HAP-1 (cell line): ENCODE measurements around the gene DPH2.

Source experiments
- DNase-seq, 2 experiments: peaks; one replicate each; pipeline ENCODE4 v3.0.0-alpha.2; 2016 to 2020; ENCODE audit warnings: low spot score in 2 of 2
- H3K27me3 ChIP-seq: fragments of 250-450 bp; sonication (Bioruptor Pico); 2 replicates; pipeline ENCODE4 v1.5.1; 2020; ENCODE audit warnings: low read depth, mild to moderate bottlenecking, moderate library complexity
- H3K36me3 ChIP-seq: fragments of 250-450 bp; sonication (Bioruptor Pico); replicated peaks from 2 replicates; pipeline ENCODE4 v1.5.1; 2020; ENCODE audit warnings: mild to moderate bottlenecking
- H3K4me1 ChIP-seq: fragments of 250-450 bp; sonication (Bioruptor Pico); 2 replicates; pipeline ENCODE4 v1.5.1; 2020; ENCODE audit warnings: mild to moderate bottlenecking
- H3K4me3 ChIP-seq: fragments of 250-450 bp; sonication (Bioruptor Pico); 2 replicates; pipeline ENCODE4 v1.5.1; 2020; ENCODE audit warnings: mild to moderate bottlenecking, moderate library complexity
- H3K9me3 ChIP-seq: fragments of 250-450 bp; sonication (Bioruptor Pico); 2 replicates; pipeline ENCODE4 v1.5.1; 2020; ENCODE audit warnings: mild to moderate bottlenecking, moderate library complexity
- in situ Hi-C: fragments of 300-500 bp; cut with MboI; formaldehyde crosslinking; loops from 3 replicates; pipeline ENCODE4 v1.14.3; 2020; ENCODE audit warnings: low sequenced_read_pairs, inconsistent platforms, mixed read lengths

DPH2 gene

DNA sequence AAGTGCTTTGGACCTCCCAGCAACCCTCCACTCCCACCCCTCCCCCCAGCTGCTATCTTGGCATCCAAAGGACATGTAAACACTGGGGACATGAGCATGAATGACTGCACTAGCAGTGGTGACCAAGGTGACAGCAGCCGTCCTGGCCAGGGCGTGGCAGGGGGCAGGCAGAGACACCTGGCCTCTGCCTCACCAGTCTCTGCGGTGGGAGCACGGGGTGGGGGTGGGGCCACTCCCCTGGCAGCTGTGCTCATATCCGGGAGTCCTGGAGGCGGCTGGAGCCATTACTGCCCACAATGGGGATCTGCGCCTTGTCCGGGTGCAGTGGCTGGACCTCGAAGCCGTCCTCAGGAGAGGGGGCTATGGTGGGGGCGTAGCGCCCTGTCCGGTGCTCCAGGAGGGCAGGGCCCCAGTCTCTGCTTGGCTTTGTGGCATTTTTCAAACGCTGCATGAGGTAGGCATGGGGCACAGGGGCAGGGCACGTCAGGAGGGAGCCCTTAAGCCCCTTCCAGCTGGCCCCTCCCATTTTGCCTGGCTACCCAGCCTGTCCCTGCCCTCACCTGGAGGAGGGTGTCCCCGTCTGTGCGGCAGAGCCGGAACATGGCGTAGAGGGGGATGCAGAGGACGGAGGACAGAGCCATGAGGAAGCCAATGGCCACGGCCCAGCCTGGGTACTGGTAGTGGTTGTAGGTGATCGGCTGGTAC lies 27.6 kb downstream of the DPH2 start:
- H3K9me3 ChIP-seq: no peaks in the 10 kb centered on the region
- H3K36me3 ChIP-seq: peaks cover 5% of the 10 kb centered on the region; the same call in 1 of the 2 replicates
- H3K27me3 ChIP-seq: no peaks in the 10 kb centered on the region
- H3K4me3 ChIP-seq: no peak overlapping the region
- in situ Hi-C loops: no loop called here
- DNase-seq: no peak
- H3K4me1 ChIP-seq: peaks cover 3% of the 10 kb centered on the region; the same call in 1 of the 2 replicates

DNA sequence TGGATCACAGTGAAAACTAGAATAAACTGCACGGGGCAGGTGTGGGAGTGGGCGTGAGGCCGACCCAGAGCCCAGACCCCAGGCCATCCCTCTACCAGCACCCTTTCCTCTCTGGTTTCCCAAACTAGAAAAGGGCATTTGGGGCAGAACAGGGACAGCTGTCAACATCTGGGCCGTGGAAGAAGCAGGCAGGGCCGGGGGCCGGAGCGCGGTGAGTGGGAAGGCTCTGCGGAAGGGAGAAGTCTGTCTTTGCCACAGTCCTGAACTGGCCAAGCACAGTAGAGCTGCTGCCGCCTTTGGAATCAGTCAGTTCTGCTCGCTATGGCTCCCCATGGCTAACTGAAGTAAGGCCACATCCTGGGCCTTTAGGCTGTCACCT lies 28.2 kb downstream of the DPH2 start:
- H3K36me3 ChIP-seq: peaks cover 5% of the 10 kb centered on the region; the same call in 1 of the 2 replicates
- DNase-seq: no peak
- peaks cover 3% of the 10 kb centered on the region; the same call in 1 of the 2 replicates for H3K4me1 ChIP-seq
- H3K4me3 ChIP-seq: no peak overlapping the region
- in situ Hi-C loops: no loop called here
- H3K27me3 ChIP-seq: no peaks in the 10 kb centered on the region
- H3K9me3 ChIP-seq: no peaks in the 10 kb centered on the region

DNA sequence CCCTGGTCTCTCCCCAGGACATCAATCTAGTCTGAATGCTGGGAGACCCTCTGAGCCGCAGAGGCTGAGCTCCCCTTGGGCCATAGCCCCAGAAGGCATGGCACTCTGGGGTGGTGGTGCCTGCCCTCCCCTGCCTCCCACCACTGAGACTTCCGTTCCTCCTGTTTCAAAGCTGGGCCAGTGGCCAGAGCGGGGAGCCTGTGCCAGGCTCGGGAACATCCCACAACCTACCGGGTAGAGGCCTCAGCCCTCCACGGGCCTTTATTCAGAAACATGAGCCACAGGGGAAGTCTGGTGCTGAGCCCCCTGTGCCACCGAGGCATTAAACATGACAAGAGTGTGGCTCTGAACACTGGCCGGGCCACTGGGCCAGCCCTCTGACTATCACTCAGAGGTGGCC lies 29.6 kb downstream of the DPH2 start:
- Histone ChIP-seq H3K27me3 (no peaks in the 10 kb centered on the region), H3K4me3 (no peak overlapping the region), H3K4me1 (peaks cover 3% of the 10 kb centered on the region; the same call in 1 of the 2 replicates), H3K36me3 (peaks cover 5% of the 10 kb centered on the region; the same call in 1 of the 2 replicates), H3K9me3 (no peaks in the 10 kb centered on the region)
- in situ Hi-C loops: no loop called here
- no peak for DNase-seq

DNA sequence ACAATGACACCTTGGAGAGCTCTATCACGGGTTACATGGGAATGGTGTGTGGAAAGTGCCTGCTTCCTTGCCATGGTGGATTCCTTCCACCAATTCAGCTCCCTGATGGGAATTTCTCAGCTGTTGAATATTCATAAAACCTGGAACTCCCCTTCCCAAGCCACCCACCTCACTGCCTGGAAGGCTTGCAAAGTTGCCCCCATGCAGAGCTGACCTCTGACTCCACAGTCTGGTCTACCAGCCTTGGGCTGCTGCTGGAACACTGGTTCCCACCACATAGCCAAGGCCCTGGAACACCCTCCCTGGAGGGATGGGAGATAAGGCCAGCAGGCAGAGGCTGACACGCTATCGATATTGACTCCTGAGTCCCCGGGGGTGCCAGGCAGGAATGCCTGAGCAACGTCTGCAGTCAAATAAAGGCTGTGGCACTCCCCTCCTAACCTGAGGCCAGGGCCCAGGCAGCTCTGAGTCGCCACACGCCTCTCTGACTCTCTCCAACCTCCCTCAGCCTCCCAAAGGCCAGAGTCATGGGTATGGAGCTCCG lies 30.4 kb downstream of the DPH2 start:
- DNase-seq: no peak
- peaks cover 3% of the 10 kb centered on the region; the same call in 1 of the 2 replicates for H3K4me1 ChIP-seq
- no peaks in the 10 kb centered on the region for H3K9me3 ChIP-seq
- no peaks in the 10 kb centered on the region for H3K27me3 ChIP-seq
- peaks cover 6% of the 10 kb centered on the region for H3K36me3 ChIP-seq
- in situ Hi-C loops: no loop called here
- H3K4me3 ChIP-seq: no peak overlapping the region

DNA sequence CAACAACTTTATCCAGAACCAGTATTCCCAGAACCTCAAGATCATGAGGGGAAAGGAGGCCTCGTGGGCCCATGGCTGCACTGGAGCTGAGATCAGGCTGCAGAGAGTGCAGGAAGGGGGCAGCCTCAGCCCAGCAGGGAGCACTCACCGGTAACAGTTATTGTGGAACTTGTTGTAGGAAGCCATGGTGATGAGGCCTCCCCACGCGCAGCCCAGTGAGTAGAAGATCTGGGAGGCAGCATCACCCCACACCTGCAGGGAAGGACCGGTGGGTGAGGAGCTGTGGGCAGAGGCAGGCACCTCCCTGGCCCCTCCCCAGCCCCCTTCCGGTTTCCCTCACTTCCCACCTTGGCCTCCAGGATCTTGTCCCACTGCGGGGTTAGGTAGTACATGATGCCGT lies 32.4 kb downstream of the DPH2 start:
- no peaks in the 10 kb centered on the region for H3K9me3 ChIP-seq
- no peaks in the 10 kb centered on the region for H3K27me3 ChIP-seq
- peaks cover 9% of the 10 kb centered on the region for H3K36me3 ChIP-seq
- H3K4me3 ChIP-seq: no peak overlapping the region
- in situ Hi-C loops: no loop called here
- DNase-seq: no peak
- no peaks in the 10 kb centered on the region for H3K4me1 ChIP-seq

DNA sequence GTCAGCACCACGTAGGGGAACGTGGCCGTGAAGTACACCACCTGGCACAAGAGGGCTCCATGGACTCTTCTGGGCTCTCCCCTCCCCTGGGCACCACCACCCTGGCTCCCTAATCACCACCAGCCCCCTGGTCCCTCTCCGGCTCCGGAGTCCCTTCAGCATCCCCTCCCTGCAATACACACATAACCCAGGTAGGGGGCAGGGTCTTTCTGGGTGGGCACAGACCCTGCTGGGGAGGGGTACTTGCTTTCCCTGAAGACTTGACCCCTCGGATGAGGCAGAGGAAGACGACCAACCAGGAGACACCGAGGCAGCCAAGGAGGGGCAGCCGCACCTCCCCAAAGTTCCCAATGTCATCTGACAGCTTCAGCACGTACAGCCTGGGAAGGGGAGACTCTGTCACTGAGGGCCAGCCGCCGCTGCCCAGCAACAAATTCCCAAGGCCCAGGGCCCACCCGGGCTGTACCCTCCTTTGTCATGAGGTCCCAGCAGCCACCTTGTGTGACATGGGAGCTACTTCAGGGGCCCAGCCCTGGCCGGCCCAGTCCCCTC lies 32.9 kb downstream of the DPH2 start:
- DNase-seq: no peak
- Histone ChIP-seq H3K4me1 (no peaks in the 10 kb centered on the region), H3K4me3 (no peak overlapping the region), H3K27me3 (no peaks in the 10 kb centered on the region), H3K9me3 (no peaks in the 10 kb centered on the region), H3K36me3 (peaks cover 9% of the 10 kb centered on the region)
- in situ Hi-C loops: no loop called here

DNA sequence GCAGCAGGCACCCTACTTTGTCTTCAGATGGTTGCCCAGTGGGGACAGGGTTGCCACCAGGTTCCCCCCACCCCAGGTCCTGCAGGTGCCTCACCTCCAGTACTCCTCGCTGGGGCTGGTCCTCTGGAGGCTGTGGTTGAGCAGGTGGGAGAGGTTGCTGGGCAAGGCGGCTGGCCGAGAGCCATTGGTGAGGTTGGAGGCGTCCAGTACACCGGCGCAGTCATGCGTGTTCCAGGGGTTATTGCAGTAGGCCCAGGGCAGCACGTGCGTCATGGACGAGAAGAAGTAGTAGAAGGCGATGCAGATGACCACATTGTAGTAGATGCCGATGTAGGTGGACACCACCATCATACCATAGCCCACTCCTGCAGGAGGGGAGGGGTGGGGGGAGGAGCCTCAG lies 38.4 kb downstream of the DPH2 start:
- H3K27me3 ChIP-seq: no peaks in the 10 kb centered on the region
- in situ Hi-C loops: no loop called here

DNA sequence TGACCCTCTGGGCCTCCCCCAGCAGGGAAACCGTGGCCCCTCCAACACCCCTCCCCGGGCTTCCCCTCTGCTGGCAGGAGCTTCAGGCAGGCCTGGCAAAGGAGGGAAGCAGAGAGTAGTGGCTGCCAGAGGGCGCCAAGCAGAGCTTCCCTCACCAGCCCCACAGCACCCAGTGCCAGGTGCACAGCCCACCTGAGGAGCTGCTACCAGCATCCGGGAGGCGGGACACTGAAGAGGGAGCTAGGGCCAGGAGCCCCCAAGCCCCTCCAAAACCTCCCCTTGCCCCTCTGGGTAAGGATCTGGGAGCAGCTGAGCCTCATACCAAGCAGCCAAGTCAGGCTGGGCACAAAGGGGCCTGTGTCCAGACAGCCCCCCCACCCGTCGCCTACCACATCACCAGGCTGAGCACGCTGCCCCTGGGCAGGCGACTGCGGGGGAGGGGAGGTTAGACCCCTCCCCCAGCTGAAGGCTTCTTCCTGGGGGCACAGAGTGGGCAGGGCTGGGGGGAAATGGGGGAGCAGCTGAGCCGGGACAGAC lies 41.2 kb downstream of the DPH2 start:
- H3K9me3 ChIP-seq: no peaks in the 10 kb centered on the region
- no peak for DNase-seq
- in situ Hi-C loops: no loop called here
- H3K36me3 ChIP-seq: no peaks in the 10 kb centered on the region; the same call in 1 of the 2 replicates
- no peak overlapping the region for H3K4me3 ChIP-seq
- no peaks in the 10 kb centered on the region for H3K27me3 ChIP-seq
- no peaks in the 10 kb centered on the region for H3K4me1 ChIP-seq

More for the DNA sequence above, 38.4 kb downstream of the DPH2 start:
- Histone ChIP-seq H3K4me1 (no peaks in the 10 kb centered on the region), H3K9me3 (no peaks in the 10 kb centered on the region), H3K4me3 (no peak overlapping the region), H3K36me3 (peaks cover 4% of the 10 kb centered on the region)
- DNase-seq: no peak

DNA sequence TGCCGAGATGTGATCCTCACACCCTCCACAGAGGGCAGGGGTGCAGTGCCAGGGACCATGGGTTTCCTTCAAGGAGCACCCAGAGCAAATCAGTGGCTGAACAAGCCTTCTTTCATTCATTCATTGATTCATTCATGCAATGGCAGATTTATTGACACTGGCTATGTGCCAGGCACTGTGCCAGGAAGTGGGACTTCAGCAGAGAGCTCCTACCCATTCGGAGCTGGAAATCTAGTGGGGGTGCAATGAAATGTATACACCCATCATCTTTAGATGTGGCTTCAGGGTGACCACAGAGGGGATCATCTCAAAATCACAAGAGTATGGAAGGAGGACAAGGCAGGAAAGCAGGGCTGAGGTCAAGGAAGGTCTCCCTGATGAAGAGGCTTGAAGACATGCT lies 42.6 kb downstream of the DPH2 start:
- Histone ChIP-seq H3K9me3 (no peaks in the 10 kb centered on the region), H3K4me3 (no peak overlapping the region), H3K27me3 (no peaks in the 10 kb centered on the region), H3K4me1 (no peaks in the 10 kb centered on the region), H3K36me3 (no peaks in the 10 kb centered on the region)
- in situ Hi-C loops: no loop called here
- no peak for DNase-seq

DNA sequence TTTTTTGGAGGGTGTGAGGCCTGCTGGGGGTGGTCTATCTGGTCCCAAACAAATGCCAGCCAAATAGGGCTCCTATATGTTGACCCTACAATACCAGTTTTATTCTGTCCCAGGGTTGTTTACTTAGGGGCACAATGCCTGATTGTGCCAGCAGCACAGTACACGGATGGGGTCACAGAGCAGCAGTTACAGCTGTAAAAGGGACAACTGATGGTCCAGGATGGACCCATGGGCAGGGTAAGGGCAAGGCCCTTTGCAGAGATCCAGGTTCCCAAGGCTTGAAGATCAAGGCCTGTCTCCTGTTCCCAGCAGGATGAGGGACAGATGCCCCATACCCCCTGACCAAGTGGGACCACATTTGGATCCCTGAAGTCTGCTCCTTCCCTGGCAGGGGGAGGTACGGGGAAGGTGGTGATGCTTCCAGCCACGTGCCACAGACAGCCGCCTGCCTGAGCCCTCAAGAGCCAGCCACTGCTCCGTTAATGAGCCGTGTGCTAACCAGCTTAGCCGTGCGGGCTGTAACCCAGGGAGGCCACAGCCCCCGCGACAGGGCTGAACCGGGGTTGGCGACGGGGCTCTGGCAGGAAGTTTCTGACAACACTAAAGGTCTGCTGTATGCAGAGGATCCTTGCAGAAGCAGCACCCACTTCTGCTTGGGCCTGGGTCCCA lies 43.3 kb downstream of the DPH2 start:
- in situ Hi-C loops: no loop called here
- no peak overlapping the region for H3K4me3 ChIP-seq
- H3K9me3 ChIP-seq: no peaks in the 10 kb centered on the region
- no peaks in the 10 kb centered on the region for H3K4me1 ChIP-seq
- DNase-seq: no peak
- 0 out of 2 replicates have a peak, but pooled peaks cover 3% of the 10 kb centered on the region for H3K36me3 ChIP-seq
- H3K27me3 ChIP-seq: no peaks in the 10 kb centered on the region

DNA sequence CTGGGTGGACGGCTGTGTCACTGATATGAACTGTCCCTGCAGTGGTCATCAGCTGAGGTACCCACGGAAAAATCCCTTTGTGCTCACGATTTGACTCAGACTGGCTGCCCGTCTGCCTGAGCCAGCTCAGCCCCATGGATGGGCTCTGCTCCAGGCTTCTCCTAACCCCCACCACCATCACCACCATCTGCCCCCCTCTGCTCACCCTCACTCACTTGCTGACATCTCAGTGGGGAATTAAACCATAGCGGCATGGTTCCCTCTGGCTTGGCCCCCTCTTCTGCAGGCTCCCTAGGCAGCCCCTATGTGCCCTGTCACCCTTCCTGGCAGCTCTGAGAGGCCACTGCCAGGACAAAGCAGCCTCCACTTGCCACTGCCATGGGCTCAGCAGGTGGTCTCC lies 44.1 kb downstream of the DPH2 start:
- no peaks in the 10 kb centered on the region for H3K9me3 ChIP-seq
- H3K4me1 ChIP-seq: no peaks in the 10 kb centered on the region
- in situ Hi-C loops: no loop called here
- no peak overlapping the region for H3K4me3 ChIP-seq
- H3K27me3 ChIP-seq: no peaks in the 10 kb centered on the region
- 0 out of 2 replicates have a peak, but pooled peaks cover 3% of the 10 kb centered on the region for H3K36me3 ChIP-seq
- no peak for DNase-seq

DNA sequence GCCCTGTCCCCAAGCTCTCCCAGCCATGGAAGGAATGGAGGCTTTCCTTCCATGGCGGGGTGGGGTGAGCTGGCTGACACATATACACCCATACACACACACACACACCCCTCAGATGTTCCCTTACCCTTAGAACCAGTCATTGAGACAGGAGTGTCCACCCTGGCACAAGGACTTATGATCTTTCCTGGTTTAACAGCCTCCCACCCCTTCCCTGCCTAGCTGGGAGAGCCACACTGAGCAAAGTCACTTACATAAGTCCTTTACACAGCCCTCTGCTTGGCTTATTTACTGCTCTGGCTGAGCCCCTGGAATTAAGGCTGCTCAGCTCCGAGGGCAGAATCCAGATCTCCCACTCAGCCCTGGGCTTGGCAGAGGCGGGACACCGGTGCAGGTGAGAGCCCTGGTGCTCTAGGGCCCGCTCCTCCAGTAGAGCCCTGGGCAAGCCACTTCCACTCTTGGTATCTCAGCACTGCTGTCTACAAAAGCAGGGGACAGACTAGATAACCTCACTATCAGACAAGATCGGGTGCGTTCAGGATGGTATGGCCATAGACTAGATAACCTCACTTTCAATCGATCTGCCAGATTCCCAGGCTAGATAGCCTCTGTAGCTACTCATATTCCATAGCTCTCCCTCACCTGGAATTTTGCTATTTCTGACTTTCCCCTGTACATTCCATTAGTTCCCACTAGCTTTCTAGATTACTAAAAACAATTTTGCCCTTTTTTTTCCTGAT lies 44.7 kb downstream of the DPH2 start:
- no peak overlapping the region for H3K4me3 ChIP-seq
- in situ Hi-C loops: no loop called here
- no peak for DNase-seq

DNA sequence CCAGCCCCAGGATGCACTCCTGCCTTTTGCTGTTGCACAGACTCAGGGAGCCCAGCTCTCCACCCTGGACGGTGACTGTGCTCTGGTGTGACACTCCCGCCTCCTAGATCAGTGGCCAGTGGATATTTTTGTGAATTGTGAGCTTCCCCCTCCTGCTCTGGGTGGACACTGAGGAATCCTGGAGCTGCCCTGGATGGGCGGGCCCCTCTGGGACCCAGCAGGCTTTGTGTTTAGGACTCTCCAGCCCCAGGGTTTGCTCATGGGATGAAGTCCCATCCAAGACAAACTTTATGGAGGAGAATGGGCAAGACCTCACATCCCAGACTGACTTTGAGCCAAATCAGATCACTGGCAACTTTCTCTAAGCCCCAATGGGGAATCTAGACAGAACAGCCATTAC lies 45.4 kb downstream of the DPH2 start:
- in situ Hi-C loops: no loop called here
- no peaks in the 10 kb centered on the region for H3K4me1 ChIP-seq
- H3K36me3 ChIP-seq: 0 out of 2 replicates have a peak, but pooled peaks cover 3% of the 10 kb centered on the region
- no peaks in the 10 kb centered on the region for H3K9me3 ChIP-seq
- no peak overlapping the region for H3K4me3 ChIP-seq
- H3K27me3 ChIP-seq: no peaks in the 10 kb centered on the region
- no peak for DNase-seq

More for the DNA sequence above, 44.7 kb downstream of the DPH2 start:
- no peaks in the 10 kb centered on the region for H3K9me3 ChIP-seq
- no peaks in the 10 kb centered on the region for H3K27me3 ChIP-seq
- H3K36me3 ChIP-seq: 0 out of 2 replicates have a peak, but pooled peaks cover 3% of the 10 kb centered on the region
- no peaks in the 10 kb centered on the region for H3K4me1 ChIP-seq
